Ammon's horn (tissue), 1 donor: ENCODE results near the gene ANKRD11.
"Not testable (repeated sequence)": the region's sequence is repeated elsewhere in the genome, so short reads cannot be mapped to it uniquely, and the experiment has no call there.

Source experiments
- DNase-seq: peaks from one replicate; pipeline ENCODE4 v3.0.0-alpha.2; 2016; ENCODE audit warnings: low spot score

The ANKRD11 gene

GRCh38 chr16:89314854-89315253 is 175.5 kb downstream of the ANKRD11 start:
- DNase-seq = no peak

GRCh38 chr16:89314357-89314756 is 176.0 kb downstream of the ANKRD11 start:
- DNase-seq = no peak

GRCh38 chr16:89313583-89313982 is 176.8 kb downstream of the ANKRD11 start:
- no peak for DNase-seq

GRCh38 chr16:89312598-89313299 is 177.6 kb downstream of the ANKRD11 start:
- DNase-seq = no peak

- peak; percentile 55 for DNase-seq
These were observed 178.2 kb downstream of the ANKRD11 start for GRCh38 chr16:89312194-89312593.

GRCh38 chr16:89311636-89312035 is 178.7 kb downstream of the ANKRD11 start:
- no peak for DNase-seq

- DNase-seq = no peak
These were observed 180.8 kb downstream of the ANKRD11 start for GRCh38 chr16:89309438-89310122.

GRCh38 chr16:89308391-89309333 is 181.7 kb downstream of the ANKRD11 start:
- no peak for DNase-seq

GRCh38 chr16:89307421-89307805 is 182.9 kb downstream of the ANKRD11 start:
- no peak for DNase-seq

- DNase-seq = not testable (repeated sequence)
These were observed 183.6 kb downstream of the ANKRD11 start for GRCh38 chr16:89306457-89307420.

GRCh38 chr16:89304941-89305705 is 185.2 kb downstream of the ANKRD11 start:
- no peak for DNase-seq

- no peak for DNase-seq
These were observed 186.0 kb downstream of the ANKRD11 start for GRCh38 chr16:89304181-89304851.

GRCh38 chr16:89303617-89304016 is 186.7 kb downstream of the ANKRD11 start:
- no peak for DNase-seq

GRCh38 chr16:89300976-89301360 is 189.4 kb downstream of the ANKRD11 start:
- DNase-seq = no peak

- no peak for DNase-seq
These were observed 189.9 kb downstream of the ANKRD11 start for GRCh38 chr16:89300311-89300975.

GRCh38 chr16:89299357-89300111 is 190.8 kb downstream of the ANKRD11 start:
- DNase-seq = not testable (repeated sequence)

- no peak for DNase-seq
These were observed 191.6 kb downstream of the ANKRD11 start for GRCh38 chr16:89298623-89299225.

GRCh38 chr16:89297910-89298545 is 192.3 kb downstream of the ANKRD11 start:
- no peak for DNase-seq
